GM21515 (cell line): Measurements from ENCODE around the gene DNAL4.

Experiments used
- ATAC-seq: cut with Tn5 transposase; IDR thresholded peaks from one replicate; pipeline ENCODE4 v1.9.1; 2021; ENCODE audit not compliant: unreplicated experiment

Gene DNAL4

GRCh38 chr22:38788021-38788816, 5.7 kb downstream of the DNAL4 start:
- no peak for ATAC-seq

GRCh38 chr22:38786631-38787030, 7.3 kb downstream of the DNAL4 start:
- no peak for ATAC-seq

DNA sequence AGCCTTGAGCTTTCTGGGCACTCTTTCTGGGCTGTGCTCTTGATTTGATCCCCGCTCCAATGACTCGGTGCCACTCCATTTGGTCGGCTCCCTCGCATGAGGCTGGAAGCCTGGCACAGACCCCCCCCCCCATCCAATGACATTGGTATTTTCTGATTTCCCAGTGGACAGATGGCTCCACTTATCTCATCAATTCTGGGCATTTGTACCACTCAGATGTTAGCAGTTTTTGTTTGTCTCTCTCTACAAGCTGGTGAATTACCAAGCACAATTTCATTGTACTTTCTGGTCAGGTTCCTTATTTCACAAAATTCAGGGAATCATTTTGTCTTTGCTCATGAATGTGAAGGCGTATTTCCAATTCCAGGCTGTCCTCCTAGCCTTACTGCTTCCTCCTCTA, 9.1 kb downstream of the DNAL4 start:
- no peak for ATAC-seq

- no peak for ATAC-seq
Measured at GRCh38 chr22:38784035-38784434, 9.9 kb downstream of the DNAL4 start.

GRCh38 chr22:38783095-38783615, 10.8 kb downstream of the DNAL4 start:
- ATAC-seq = no peak

- ATAC-seq = no peak
Measured at GRCh38 chr22:38782402-38783094, 11.4 kb downstream of the DNAL4 start.

DNA sequence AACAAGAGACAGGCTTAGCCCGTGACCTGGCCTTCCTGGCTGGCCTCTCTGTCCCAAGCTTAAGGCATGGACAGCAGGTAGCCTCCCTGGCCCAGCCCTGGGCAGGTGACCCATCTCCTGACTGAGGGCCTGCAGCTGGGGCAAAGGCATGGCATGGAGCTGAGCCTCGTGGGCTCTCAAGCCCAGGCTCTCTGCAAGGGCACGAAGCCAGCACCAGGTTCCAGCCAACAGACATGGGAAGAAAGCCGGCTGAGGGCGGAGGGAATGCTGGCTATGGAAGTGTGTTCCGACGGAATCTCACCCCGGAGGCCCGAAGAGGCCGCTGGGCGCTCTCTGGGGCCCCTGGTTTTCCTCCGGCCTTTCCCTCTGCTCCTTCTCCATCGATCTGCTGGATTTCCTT, 12.9 kb downstream of the DNAL4 start:
- no peak for ATAC-seq

DNA sequence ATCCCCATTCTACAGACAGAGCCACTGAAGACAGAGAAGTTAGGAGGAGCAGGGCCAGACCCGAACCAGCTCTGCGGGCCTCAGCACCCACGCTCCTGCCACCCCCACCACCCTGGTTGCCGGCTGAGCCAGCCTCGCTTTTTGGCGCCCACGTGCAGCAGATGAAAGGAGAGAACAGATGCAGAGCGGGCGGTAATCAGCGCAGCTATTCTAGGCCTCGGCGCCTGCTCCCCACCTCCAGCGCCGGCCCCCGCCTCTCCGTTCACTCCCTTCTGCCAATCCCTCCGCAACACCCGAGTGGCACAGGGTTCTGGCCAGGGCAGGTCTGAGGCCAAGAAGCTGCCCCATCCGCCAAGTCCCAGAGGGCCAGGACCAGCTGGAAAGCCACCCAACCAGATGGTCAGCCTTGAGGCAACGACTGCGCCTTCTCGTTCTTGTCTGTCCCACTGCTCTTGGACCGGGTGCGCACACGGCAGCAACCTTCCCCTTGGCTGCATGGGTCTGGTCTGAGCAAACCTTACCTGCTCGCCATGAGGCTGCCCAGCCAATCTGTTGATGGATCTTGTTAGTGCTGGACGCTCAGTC, 16.8 kb downstream of the DNAL4 start:
- ATAC-seq = no peak

DNA sequence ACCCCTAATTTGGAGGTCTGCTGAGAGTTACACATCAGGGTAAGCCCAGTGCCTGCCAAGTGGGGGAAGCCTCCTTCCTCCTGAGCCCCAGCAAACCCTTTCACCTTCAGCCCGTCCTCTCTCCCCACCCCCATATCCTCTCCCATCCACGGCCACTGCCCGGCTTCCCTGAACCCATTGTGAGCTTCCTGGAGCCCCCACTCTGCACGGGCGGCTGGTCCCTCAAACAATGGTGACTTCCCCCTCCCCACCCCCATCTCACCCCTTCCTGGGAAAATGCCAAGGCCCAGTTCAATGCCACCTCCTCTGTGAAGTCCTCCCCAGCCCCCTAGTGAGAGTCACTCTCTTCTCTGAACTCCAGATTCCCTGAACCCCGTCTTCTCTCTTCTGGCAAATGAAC, 17.9 kb downstream of the DNAL4 start:
- no peak for ATAC-seq

GRCh38 chr22:38775656-38776055, 18.3 kb downstream of the DNAL4 start:
- no peak for ATAC-seq

DNA sequence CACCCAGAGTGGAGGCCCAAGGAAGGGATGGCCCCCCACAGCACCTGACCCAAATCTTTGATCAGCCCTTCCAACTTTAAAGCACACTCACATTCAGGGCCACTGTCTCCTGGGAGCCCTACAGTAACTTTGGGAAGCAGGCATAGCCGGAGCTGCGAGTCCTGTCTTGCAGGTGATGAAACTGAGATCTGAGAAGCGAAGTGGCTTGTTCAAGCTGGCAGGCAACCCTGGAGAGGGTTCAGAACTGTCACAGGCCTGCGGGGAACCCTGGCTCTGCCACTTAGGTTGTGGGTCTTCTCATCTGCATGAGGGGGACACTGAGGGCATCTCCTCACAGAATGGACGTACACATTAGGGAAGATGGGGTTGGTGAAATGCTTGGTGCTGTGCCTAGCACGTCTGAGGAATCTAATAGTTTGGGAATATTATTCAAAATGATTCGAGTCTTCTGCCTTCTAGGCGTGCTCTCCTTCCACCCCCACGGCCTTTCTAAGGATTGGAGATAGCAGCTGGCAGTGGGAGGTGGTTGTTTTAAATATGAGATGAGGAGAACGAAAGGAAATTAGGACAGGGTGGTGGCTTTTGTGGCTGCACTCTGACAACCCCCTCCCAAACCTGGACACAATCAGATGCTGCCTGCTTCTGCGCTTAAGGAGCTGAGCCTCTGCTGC, 19.3 kb downstream of the DNAL4 start:
- ATAC-seq = no peak

- no peak for ATAC-seq
Measured at GRCh38 chr22:38773363-38773946, 20.5 kb downstream of the DNAL4 start.

GRCh38 chr22:38772623-38772873, 21.4 kb downstream of the DNAL4 start:
- no peak for ATAC-seq

DNA sequence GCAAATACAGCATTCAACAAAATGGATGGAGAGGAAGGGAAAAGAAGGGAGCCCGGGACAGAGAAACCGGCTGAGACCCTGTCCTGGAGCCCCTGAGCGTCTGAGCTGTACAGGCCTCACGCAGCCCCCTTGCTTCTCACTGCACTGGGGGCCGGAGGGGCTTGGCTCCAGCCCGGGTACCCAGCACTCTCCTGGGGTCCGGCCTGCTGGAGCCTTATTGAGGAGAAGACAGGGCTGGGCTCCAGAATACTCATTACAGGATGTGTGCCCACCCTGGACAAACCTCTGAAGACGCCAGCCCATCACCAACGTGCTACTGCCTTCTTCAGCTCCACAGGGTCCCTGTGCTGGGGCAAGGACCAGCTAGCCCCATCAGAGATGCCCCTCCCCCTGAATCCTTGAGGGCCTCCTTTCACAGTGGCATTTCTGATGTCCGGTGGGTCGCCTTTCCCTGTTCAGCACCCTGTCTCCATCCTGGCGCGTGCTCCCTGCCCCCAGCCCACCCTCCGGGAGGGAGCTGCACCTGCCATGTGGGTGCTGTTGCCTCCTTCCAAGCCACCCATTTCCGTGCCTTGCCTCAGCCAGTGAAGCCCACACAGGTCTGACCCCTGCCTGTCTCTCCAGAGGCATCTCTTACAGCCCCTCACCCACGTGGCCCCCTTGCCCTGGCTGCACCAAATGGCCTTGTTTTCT, 23.5 kb downstream of the DNAL4 start:
- ATAC-seq = no peak

- ATAC-seq = no peak
Measured at GRCh38 chr22:38768036-38768435, 25.9 kb downstream of the DNAL4 start.

GRCh38 chr22:38767313-38767712, 26.6 kb downstream of the DNAL4 start:
- no peak for ATAC-seq

DNA sequence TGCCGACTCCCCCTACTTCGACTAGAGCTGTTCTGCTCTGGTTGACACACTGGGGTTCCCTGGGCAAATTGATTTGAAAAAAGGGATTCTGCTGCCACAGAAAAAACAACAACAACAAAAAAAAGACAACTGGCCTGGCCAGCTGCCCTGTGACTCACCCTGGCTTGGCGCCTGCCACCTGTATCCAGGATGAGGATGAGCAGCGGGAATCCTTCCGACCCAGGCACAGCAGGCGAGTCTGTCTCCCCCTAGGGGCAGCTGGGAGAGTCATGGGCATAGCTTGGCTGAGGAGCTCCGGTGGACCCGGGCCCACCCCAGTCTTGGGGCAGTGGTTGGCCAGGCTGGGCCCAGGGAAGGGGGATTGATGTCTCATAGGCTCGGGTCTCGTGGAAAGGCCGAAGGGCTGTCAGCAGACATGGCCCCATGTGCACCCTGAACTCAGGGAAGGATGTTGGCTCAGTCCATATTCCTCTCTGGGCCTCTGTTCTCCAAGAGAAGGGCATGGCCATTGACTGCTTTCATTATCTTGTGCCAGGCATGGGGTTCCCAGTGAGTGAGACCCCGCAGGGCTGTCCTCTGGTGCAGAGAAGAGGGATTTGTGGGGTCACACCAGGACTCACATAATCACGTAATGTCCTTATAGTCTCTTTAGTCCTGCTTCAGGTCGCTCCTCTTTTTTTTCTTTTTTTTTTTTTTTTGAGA, 27.7 kb downstream of the DNAL4 start:
- ATAC-seq = no peak

- ATAC-seq = no peak
Measured at GRCh38 chr22:38762551-38762983, 31.4 kb downstream of the DNAL4 start.

DNA sequence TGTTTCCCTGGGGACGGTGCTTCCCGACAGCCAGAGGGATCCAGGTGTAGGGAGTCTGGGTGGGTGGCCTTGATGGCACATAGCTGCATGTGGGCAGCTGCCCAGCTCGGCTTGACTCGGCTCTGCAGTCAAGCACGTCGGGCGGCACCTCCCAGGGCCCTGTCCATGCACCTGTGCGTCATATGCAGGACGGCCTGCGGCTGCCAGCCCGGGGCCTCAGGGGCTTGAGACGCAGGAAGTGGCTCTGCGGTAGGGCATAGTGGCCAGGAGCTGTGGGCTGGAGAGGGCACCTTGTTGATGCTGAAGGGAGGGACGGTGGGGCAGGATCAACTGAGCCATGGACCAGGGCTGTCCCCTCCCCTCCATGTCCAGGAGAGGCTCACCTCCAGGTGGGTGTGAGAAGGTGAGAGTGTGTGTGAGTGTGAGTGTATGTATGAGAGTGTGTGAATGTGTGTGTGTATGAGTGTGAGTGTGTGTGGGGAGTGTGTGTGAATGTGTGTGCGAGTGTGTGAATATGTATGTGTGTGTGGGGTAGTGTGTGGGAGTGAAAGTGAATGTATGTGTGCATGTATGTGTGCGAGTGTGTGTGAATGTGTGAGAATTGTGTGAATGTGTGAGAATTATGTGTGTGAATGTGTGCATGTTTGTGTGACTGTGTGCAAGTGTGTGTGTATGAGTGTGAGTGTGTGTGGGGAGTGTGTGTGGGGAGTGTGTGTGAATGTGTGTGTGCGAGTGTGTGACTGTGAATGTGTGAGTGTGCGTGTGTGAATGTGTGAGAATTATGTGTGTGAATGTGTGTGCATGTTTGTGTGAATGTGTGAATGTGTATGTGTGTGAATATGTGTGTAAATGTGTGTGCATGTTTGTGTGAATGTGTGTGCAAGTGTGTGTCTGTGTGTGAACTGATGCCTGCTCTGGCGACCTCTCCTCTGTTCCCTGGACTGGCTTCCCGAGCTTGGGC, 32.5 kb downstream of the DNAL4 start:
- ATAC-seq = no peak
